Natural killer cell (primary cell): ENCODE data around the gene ARHGEF39. TPM values are rescaled to one million over a fixed set of nuclear protein-coding genes. Genes with fewer than 3 reads are reported as not detected.

ENCODE experiments used
- ATAC-seq, 3 donors: fragments of 150-1000 bp in 2 of 3; fragments of 200-7000 bp in 1 of 3; cut with Tn5 transposase; 1 replicate in 1 of 3; 2 replicates in 2 of 3; pipeline ENCODE4 v1.10.0; 2021; ENCODE audit warnings: mild to moderate bottlenecking in 2 of 3, moderate library complexity in 2 of 3
- DNase-seq, 2 donors: peaks; one replicate each; pipeline versions ENCODE4 v3.0.0 to v3.0.0-alpha.2; 2013 to 2021; ENCODE audit warnings: mixed read lengths in 1 of 2
- H3K27ac ChIP-seq: one replicate; pipeline ENCODE4 v1.5.1; 2013; ENCODE audit warnings: mild to moderate bottlenecking, low read length
- H3K27me3 ChIP-seq: one replicate; pipeline ENCODE4 v1.6.1; 2013; ENCODE audit warnings: low read length; ENCODE audit not compliant: control insufficient read depth, insufficient read depth
- H3K36me3 ChIP-seq: one replicate; pipeline ENCODE4 v1.6.1; 2013; ENCODE audit warnings: low read length; ENCODE audit not compliant: control insufficient read depth, insufficient read depth
- H3K4me1 ChIP-seq: one replicate; pipeline ENCODE4 v1.6.1; 2013; ENCODE audit warnings: low read length; ENCODE audit not compliant: control insufficient read depth, insufficient read depth
- H3K4me3 ChIP-seq: one replicate; pipeline ENCODE4 v1.5.1; 2013; ENCODE audit warnings: low read length
- H3K9me3 ChIP-seq: one replicate; pipeline ENCODE4 v1.6.1; 2013; ENCODE audit warnings: low read length; ENCODE audit not compliant: control insufficient read depth, insufficient read depth
- H3K27ac Mint-ChIP-seq, 2 donors: one replicate each; pipeline ENCODE4 v1.8.0; 2022; ENCODE audit warnings: mild to moderate bottlenecking in 2 of 2, mixed read lengths in 2 of 2, moderate library complexity in 1 of 2
- H3K27me3 Mint-ChIP-seq, 2 donors: one replicate each; pipeline ENCODE4 v1.8.0; 2022; ENCODE audit warnings: low read depth in 2 of 2, mixed read lengths in 2 of 2
- H3K36me3 Mint-ChIP-seq: one replicate; pipeline ENCODE4 v1.8.0; 2022; ENCODE audit warnings: mixed read lengths
- H3K4me1 Mint-ChIP-seq, 2 donors: one replicate each; pipeline ENCODE4 v1.8.0; 2022; ENCODE audit warnings: mixed read lengths in 2 of 2
- H3K4me3 Mint-ChIP-seq: one replicate; pipeline ENCODE4 v1.8.0; 2022; ENCODE audit warnings: mild to moderate bottlenecking, moderate library complexity, mixed read lengths
- H3K9me3 Mint-ChIP-seq, 2 donors: one replicate each; pipeline ENCODE4 v1.8.0; 2022; ENCODE audit warnings: mixed read lengths in 2 of 2
- CTCF ChIP-seq: fragments of 200-600 bp; IDR thresholded peaks from one replicate; pipeline ENCODE4 v1.8.0; 2022; ENCODE audit warnings: antibody characterized with exemption
- WGBS: methylation state at CpG from one replicate; pipeline ENCODE4 v1.1.7; 2013; ENCODE audit warnings: missing lambda C conversion rate; ENCODE audit not compliant: insufficient coverage; 5-methylcytosine and 5-hydroxymethylcytosine counted together
- intact Hi-C: fragments of 100-400 bp; cut with micrococcal nuclease; formaldehyde crosslinking; loops from one replicate; pipeline ENCODE4 v1.14.2; 2022
- total RNA-seq, 4 donors: library from RNA; stranded (reverse); fragments of 120-200 nt in 1 of 4; gene quantifications; one replicate each; pipeline versions ENCODE4 v1.2.3 to v1.2.4, GENCODE V29; 2013 to 2022

ARHGEF39 gene
- total RNA-seq, 3 donors from 2014 or later (not counting 1 experiment from before 2014, with no cell fraction given): 1.3 to 3.2 (median 1.5) TPM

GRCh38 chr9:35698231-35698630, 33.2 kb upstream of the ARHGEF39 start:
- WGBS: 97% methylated on average over 5 of the region's 5 CpGs
- Mint-ChIP-seq H3K27ac (peak overlapping the region in 1 of 2 donors; percentile 23), H3K36me3 (no peaks in the 10 kb centered on the region), H3K4me3 (no peak overlapping the region), H3K9me3 (no peaks in the 10 kb centered on the region), H3K4me1 (peaks cover 10 to 17% of the 10 kb centered on the region in 2 donors), H3K27me3 (no peaks in the 10 kb centered on the region)
- H3K27me3 ChIP-seq: no peaks in the 10 kb centered on the region
- H3K36me3 ChIP-seq: peaks cover 74% of the 10 kb centered on the region
- intact Hi-C loops: no loop called here
- H3K9me3 ChIP-seq: no peaks in the 10 kb centered on the region
- H3K4me1 ChIP-seq: peaks cover 7% of the 10 kb centered on the region
- DNase-seq (no peak), ATAC-seq (no peak)
- H3K27ac ChIP-seq: no peak overlapping the region
- TF ChIP-seq CTCF: no peak
- no peak overlapping the region for H3K4me3 ChIP-seq

- Histone ChIP-seq H3K36me3 (peaks cover 67% of the 10 kb centered on the region), H3K27ac (no peak overlapping the region), H3K27me3 (no peaks in the 10 kb centered on the region), H3K4me1 (peaks cover 7% of the 10 kb centered on the region), H3K4me3 (no peak overlapping the region), H3K9me3 (no peaks in the 10 kb centered on the region)
- TF ChIP-seq CTCF: no peak
- 93% methylated on average over 14 of the region's 14 CpGs for WGBS
- intact Hi-C loops: loop anchor here (2.0 kb wide), 1 partner anchor 93 kb away; the partner anchor contains the start of gene TESK1
- Mint-ChIP-seq H3K4me3 (no peak overlapping the region), H3K9me3 (no peaks in the 10 kb centered on the region), H3K27ac (peak overlapping the region in 1 of 2 donors; percentile 23), H3K36me3 (no peaks in the 10 kb centered on the region), H3K4me1 (peaks cover 10 to 13% of the 10 kb centered on the region in 2 donors), H3K27me3 (no peaks in the 10 kb centered on the region)
- DNase-seq (no peak), ATAC-seq (no peak)
These were observed 32.5 kb upstream of the ARHGEF39 start for GRCh38 chr9:35697486-35697885.

GRCh38 chr9:35696520-35697215, 31.7 kb upstream of the ARHGEF39 start:
- DNase-seq (peak; percentile 46 to 79), ATAC-seq (peak; percentile 93 to 100 (median 97))
- H3K4me1 Mint-ChIP-seq: peaks cover 10 to 18% of the 10 kb centered on the region in 2 donors
- H3K36me3 Mint-ChIP-seq: no peaks in the 10 kb centered on the region
- no peaks in the 10 kb centered on the region for H3K27me3 Mint-ChIP-seq
- H3K4me3 ChIP-seq: no peak overlapping the region
- peak overlapping the region; percentile 23 for H3K27ac ChIP-seq
- H3K27ac Mint-ChIP-seq: peak overlapping the region; percentile 23 to 67
- H3K4me3 Mint-ChIP-seq: no peak overlapping the region
- no peaks in the 10 kb centered on the region for H3K9me3 ChIP-seq
- no peaks in the 10 kb centered on the region for H3K27me3 ChIP-seq
- TF ChIP-seq CTCF: peak; percentile 88
- intact Hi-C loops: loop anchor here (1.0 to 2.0 kb wide), 2 partner anchors 38 to 92 kb away; partner anchors contain the start of genes CCDC107, RMRP and TESK1
- H3K9me3 Mint-ChIP-seq: no peaks in the 10 kb centered on the region
- peaks cover 8% of the 10 kb centered on the region for H3K4me1 ChIP-seq
- peaks cover 60% of the 10 kb centered on the region for H3K36me3 ChIP-seq
- 49% methylated on average over 9 of the region's 9 CpGs for WGBS
